ENCODE data around the gene SLC16A10. TPM values are rescaled to one million over a fixed set of nuclear protein-coding genes. Genes with fewer than 3 reads are reported as not detected.

The SLC16A10 gene
- total and polyA plus RNA-seq, 2 of the 8 experiments (the other 6 are each of a cell fraction or from before 2014, with no cell fraction given): 18.6 to 23.2 TPM

DNA sequence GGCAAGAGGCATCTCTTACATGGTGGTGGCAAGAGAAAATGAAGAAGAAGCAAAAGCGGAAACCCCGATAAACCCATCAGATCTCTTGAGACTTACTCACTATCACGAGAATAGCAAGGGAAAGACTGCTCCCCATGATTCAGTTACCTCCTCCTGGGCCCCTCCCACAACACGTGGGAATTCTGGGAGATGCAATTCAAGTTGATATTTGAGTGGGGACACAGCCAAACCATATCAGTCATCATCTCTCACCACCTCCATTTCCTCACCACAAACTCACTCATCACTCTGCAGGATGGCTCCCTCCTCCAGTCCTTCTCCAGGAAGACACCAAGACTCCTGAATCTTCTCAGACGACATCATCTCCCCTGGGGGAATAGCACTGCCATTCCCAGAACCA lies 25.8 kb upstream of the SLC16A10 start (continued):
- TF ChIP-seq CHD7 (IDR thresholded peaks at IDR 0.05; ENCODE audit: insufficient replicate concordance, low read length) (no peak), SP4 (IDR thresholded peaks at IDR 0.05; ENCODE audit: low read length) (no peak), SP1 (IDR thresholded peaks at IDR 0.05; ENCODE audit: low read depth, low read length) (no peak), EZH2 (IDR thresholded peaks at IDR 0.05; ENCODE audit: low read depth, low read length, severe bottlenecking) (no peak), FOSL1 (IDR thresholded peaks at IDR 0.05; ENCODE audit: insufficient read depth, low read depth, low read length) (no peak)
